Measurements from ENCODE around the gene HMCN2. TPM values are rescaled to one million over a fixed set of nuclear protein-coding genes. Genes with fewer than 3 reads are reported as not detected.
"Not testable (repeated sequence)": the region's sequence is repeated elsewhere in the genome, so short reads cannot be mapped to it uniquely, and the experiment has no call there.

Gene HMCN2
- total and polyA plus RNA-seq, 2 donors (not counting 1 experiment from before 2014, with no cell fraction given): 0.01 TPM; not detected in 1

- Histone ChIP-seq H3K79me2 (ENCODE audit: control insufficient read depth, insufficient read depth, low read length) (no peaks in the 10 kb centered on the region), H3K36me3 (replicated peaks in 1 of 2; ENCODE audit: control extremely low read depth in 1 of 2, control insufficient read depth in 1 of 2, extremely low read depth in 1 of 2, insufficient read depth in 2 of 2, low read length in 1 of 2) (no peaks in the 10 kb centered on the region), H3K4me1 (ENCODE audit: control insufficient read depth in 2 of 2, insufficient read depth in 2 of 2, low read length in 2 of 2) (peaks cover 0 to 7% of the 10 kb centered on the region in 2 donors), H3K4me2 (replicated peaks; ENCODE audit: low read depth, low read length, poor library complexity, severe bottlenecking) (peak overlapping the region; percentile 64), H2AFZ (ENCODE audit: insufficient read depth, low read depth, low read length, poor library complexity, severe bottlenecking) (no peak overlapping the region), H3K27me3 (replicated peaks in 1 of 4; ENCODE audit: control extremely low read depth in 1 of 4, control insufficient read depth in 3 of 4, insufficient read depth in 4 of 4, low read length in 3 of 4) (peaks cover 0 to 38% (median 4%) of the 10 kb centered on the region in 4 experiments), H3K4me3 (ENCODE audit: control extremely low read depth in 1 of 5, extremely low read depth in 1 of 5, insufficient read depth in 1 of 5, low read depth in 2 of 5, low read length in 4 of 5) (no peak overlapping the region), H3K27ac (ENCODE audit: low read length in 2 of 2) (no peak overlapping the region), H3K9ac (ENCODE audit: low read length) (no peak overlapping the region), H3K9me3 (ENCODE audit: control extremely low read depth in 1 of 3, control insufficient read depth in 2 of 3, insufficient read depth in 1 of 3, low read length in 2 of 3) (peaks cover 0 to 29% (median 0%) of the 10 kb centered on the region in 3 donors), H4K20me1 (ENCODE audit: control insufficient read depth, insufficient read depth, low read length, poor library complexity, severe bottlenecking) (no peaks in the 10 kb centered on the region)
- ATAC-seq (ENCODE audit: low read depth) (no peak), DNase-seq (no peak)
- no peak for TF ChIP-seq EZH2 (IDR thresholded peaks at IDR 0.05; ENCODE audit: borderline replicate concordance, insufficient read depth, low read depth, low read length, poor library complexity, severe bottlenecking)
- TF ChIP-seq, protein P1, sequence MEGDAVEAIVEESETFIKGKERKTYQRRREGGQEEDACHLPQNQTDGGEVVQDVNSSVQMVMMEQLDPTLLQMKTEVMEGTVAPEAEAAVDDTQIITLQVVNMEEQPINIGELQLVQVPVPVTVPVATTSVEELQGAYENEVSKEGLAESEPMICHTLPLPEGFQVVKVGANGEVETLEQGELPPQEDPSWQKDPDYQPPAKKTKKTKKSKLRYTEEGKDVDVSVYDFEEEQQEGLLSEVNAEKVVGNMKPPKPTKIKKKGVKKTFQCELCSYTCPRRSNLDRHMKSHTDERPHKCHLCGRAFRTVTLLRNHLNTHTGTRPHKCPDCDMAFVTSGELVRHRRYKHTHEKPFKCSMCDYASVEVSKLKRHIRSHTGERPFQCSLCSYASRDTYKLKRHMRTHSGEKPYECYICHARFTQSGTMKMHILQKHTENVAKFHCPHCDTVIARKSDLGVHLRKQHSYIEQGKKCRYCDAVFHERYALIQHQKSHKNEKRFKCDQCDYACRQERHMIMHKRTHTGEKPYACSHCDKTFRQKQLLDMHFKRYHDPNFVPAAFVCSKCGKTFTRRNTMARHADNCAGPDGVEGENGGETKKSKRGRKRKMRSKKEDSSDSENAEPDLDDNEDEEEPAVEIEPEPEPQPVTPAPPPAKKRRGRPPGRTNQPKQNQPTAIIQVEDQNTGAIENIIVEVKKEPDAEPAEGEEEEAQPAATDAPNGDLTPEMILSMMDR (IDR thresholded peaks at IDR 0.05): no peak
- Mint-ChIP-seq H3K9me3 (ENCODE audit: insufficient read depth) (no peaks in the 10 kb centered on the region), H3K4me3 (no peak overlapping the region), H3K27me3 (peaks cover 38% of the 10 kb centered on the region), H3K27ac (no peak overlapping the region), H3K4me1 (peaks cover 5% of the 10 kb centered on the region)
- ChIA-PET POLR2A (no interaction called here), CTCF (interaction anchor here (0.6 kb wide), 1 partner anchor 641 kb away, joined by 4 read pairs; no protein-coding TSS in a partner anchor)
- intact Hi-C loops (cut with micrococcal nuclease): no loop called here
- whole genome bisulfite sequencing (ENCODE audit: insufficient coverage): 58% methylated on average over 7 of the region's 9 CpGs
These were observed 168.3 kb downstream of the HMCN2 start for GRCh38 chr9:130433947-130434262.

GRCh38 chr9:130434656-130435055 lies 169.1 kb downstream of the HMCN2 start:
- intact Hi-C loops (cut with micrococcal nuclease); ATAC-seq (ENCODE audit: low read depth); H3K9me3 Mint-ChIP-seq (ENCODE audit: insufficient read depth); H2AFZ ChIP-seq (ENCODE audit: insufficient read depth, low read depth, low read length, poor library complexity, severe bottlenecking); H3K27ac Mint-ChIP-seq; H3K4me3 Mint-ChIP-seq; H3K9ac ChIP-seq (ENCODE audit: low read length); H3K4me1 ChIP-seq (ENCODE audit: control insufficient read depth in 2 of 2, insufficient read depth in 2 of 2, low read length in 2 of 2); DNase-seq; CTCF ChIA-PET; H3K4me1 Mint-ChIP-seq; H3K4me2 ChIP-seq (replicated peaks; ENCODE audit: low read depth, low read length, poor library complexity, severe bottlenecking); H3K79me2 ChIP-seq (ENCODE audit: control insufficient read depth, insufficient read depth, low read length); H3K27ac ChIP-seq (ENCODE audit: low read length in 2 of 2); H3K36me3 ChIP-seq (replicated peaks in 1 of 2; ENCODE audit: control extremely low read depth in 1 of 2, control insufficient read depth in 1 of 2, extremely low read depth in 1 of 2, insufficient read depth in 2 of 2, low read length in 1 of 2); H3K4me3 ChIP-seq (ENCODE audit: control extremely low read depth in 1 of 5, extremely low read depth in 1 of 5, insufficient read depth in 1 of 5, low read depth in 2 of 5, low read length in 4 of 5); H4K20me1 ChIP-seq (ENCODE audit: control insufficient read depth, insufficient read depth, low read length, poor library complexity, severe bottlenecking); POLR2A ChIA-PET: not testable (repeated sequence)
- no CpG with 5 or more reads among the region's 5 CpGs for WGBS (ENCODE audit: insufficient coverage)
- H3K27me3 Mint-ChIP-seq: peaks cover 40% of the 10 kb centered on the region
- H3K27me3 ChIP-seq (replicated peaks in 1 of 4; ENCODE audit: control extremely low read depth in 1 of 4, control insufficient read depth in 3 of 4, insufficient read depth in 4 of 4, low read length in 3 of 4): peaks cover 0 to 38% (median 4%) of the 10 kb centered on the region in 4 experiments
- peaks cover 0 to 27% (median 0%) of the 10 kb centered on the region in 3 donors for H3K9me3 ChIP-seq (ENCODE audit: control extremely low read depth in 1 of 3, control insufficient read depth in 2 of 3, insufficient read depth in 1 of 3, low read length in 2 of 3)
